Upper lobe of left lung (tissue), 4 donors: Measurements from ENCODE around the gene MYL10.

Experiments
- CTCF ChIP-seq, 6 experiments: fragments of 450-650 bp in 4 of 6; fragments of 200-600 bp in 2 of 6; sonication (generic) in 2 of 6; IDR thresholded peaks; one replicate each; pipeline ENCODE4 v1.5.1; 2016 to 2019; ENCODE audit warnings: antibody characterized with exemption in 6 of 6
- EP300 ChIP-seq, 4 donors: sonication (generic); formaldehyde crosslinking; IDR thresholded peaks; one replicate each; pipeline ENCODE4 v1.5.1; 2017; ENCODE audit warnings: antibody characterized with exemption in 4 of 4, control low read depth in 2 of 4
- POLR2A ChIP-seq, 4 donors: fragments of 450-650 bp; IDR thresholded peaks; one replicate each; pipeline ENCODE4 v1.5.1; 2016 to 2017; ENCODE audit warnings: antibody characterized with exemption in 4 of 4, mild to moderate bottlenecking in 2 of 4

- TF ChIP-seq CTCF (IDR thresholded peaks at IDR 0.05) = no peak
- no peak for TF ChIP-seq EP300 (IDR thresholded peaks at IDR 0.05)
- no peak for TF ChIP-seq POLR2A (IDR thresholded peaks at IDR 0.05)
Observed at GRCh38 chr7:101626069-101626671, 2.9 kb downstream of the MYL10 start.
